Astrocyte (in vitro differentiated cells and primary cell): ENCODE results near the gene MARVELD3. TPM values are rescaled to one million over a fixed set of nuclear protein-coding genes. Genes with fewer than 3 reads are reported as not detected.

Experiments used
- DNase-seq: peaks from one replicate; pipeline ENCODE4 v3.0.0-alpha.2; 2010; ENCODE audit warnings: low read depth
- FAIRE-seq: peaks from 2 replicates; lab custom pipeline; 2011; peaks lifted over from hg19 to GRCh38; lab: Jason Lieb, UNC
- H2AFZ ChIP-seq: 2 replicates; pipeline ENCODE4 v1.6.0; 2012; ENCODE audit warnings: low read depth, low read length, inconsistent platforms
- H3K27ac ChIP-seq: 2 replicates; pipeline ENCODE4 v1.5.1; 2011; ENCODE audit warnings: low read depth, low read length, inconsistent platforms
- H3K27me3 ChIP-seq: 2 replicates; pipeline ENCODE4 v1.6.0; 2011; ENCODE audit warnings: low read length, inconsistent platforms; ENCODE audit not compliant: insufficient read depth
- H3K36me3 ChIP-seq: 2 replicates; pipeline ENCODE4 v1.5.1; 2011; ENCODE audit warnings: low read length, inconsistent platforms; ENCODE audit not compliant: insufficient read depth
- H3K4me1 ChIP-seq: 2 replicates; pipeline ENCODE4 v1.5.1; 2011; ENCODE audit warnings: low read length, inconsistent platforms; ENCODE audit not compliant: insufficient read depth
- H3K4me2 ChIP-seq: 2 replicates; pipeline ENCODE4 v1.6.0; 2012; ENCODE audit warnings: low read length, inconsistent platforms
- H3K4me3 ChIP-seq: 2 replicates; pipeline ENCODE4 v1.5.1; 2011; ENCODE audit warnings: low read depth, mild to moderate bottlenecking, low read length, inconsistent platforms; ENCODE audit not compliant: insufficient read depth
- H3K79me2 ChIP-seq: 2 replicates; pipeline ENCODE4 v1.6.0; 2012; ENCODE audit warnings: mild to moderate bottlenecking, low read length, inconsistent platforms; ENCODE audit not compliant: insufficient read depth
- H3K9ac ChIP-seq: 2 replicates; pipeline ENCODE4 v1.6.0; 2012; ENCODE audit warnings: mild to moderate bottlenecking, low read length, inconsistent platforms
- H3K9me3 ChIP-seq: 2 replicates; pipeline ENCODE4 v1.5.1; 2012; ENCODE audit warnings: low read depth, mild to moderate bottlenecking, low read length, inconsistent platforms; ENCODE audit not compliant: insufficient read depth
- H4K20me1 ChIP-seq: 2 replicates; pipeline ENCODE4 v1.6.0; 2012; ENCODE audit warnings: low read length, inconsistent platforms; ENCODE audit not compliant: insufficient read depth
- H3K27ac Mint-ChIP-seq: one replicate; pipeline ENCODE4 v1.8.0; 2021; ENCODE audit warnings: mild to moderate bottlenecking, mixed read lengths; ENCODE audit not compliant: unreplicated experiment
- H3K27me3 Mint-ChIP-seq: one replicate; pipeline ENCODE4 v1.8.0; 2021; ENCODE audit warnings: low read depth, mixed read lengths; ENCODE audit not compliant: unreplicated experiment
- H3K36me3 Mint-ChIP-seq: one replicate; pipeline ENCODE4 v1.8.0; 2021; ENCODE audit warnings: low read depth, mixed read lengths; ENCODE audit not compliant: unreplicated experiment
- H3K4me1 Mint-ChIP-seq: one replicate; pipeline ENCODE4 v1.8.0; 2021; ENCODE audit warnings: low read depth, mixed read lengths; ENCODE audit not compliant: unreplicated experiment
- H3K4me3 Mint-ChIP-seq: one replicate; pipeline ENCODE4 v1.8.0; 2021; ENCODE audit warnings: mild to moderate bottlenecking, moderate library complexity, mixed read lengths; ENCODE audit not compliant: unreplicated experiment
- H3K9me3 Mint-ChIP-seq: one replicate; pipeline ENCODE4 v1.8.0; 2021; ENCODE audit warnings: mild to moderate bottlenecking, mixed read lengths; ENCODE audit not compliant: unreplicated experiment
- CTCF ChIP-seq: IDR thresholded peaks from 2 replicates; pipeline ENCODE4 v1.5.1; 2011; ENCODE audit warnings: low read depth, mild to moderate bottlenecking, inconsistent platforms, low read length, moderate library complexity; ENCODE audit not compliant: insufficient read depth
- EZH2 ChIP-seq: IDR thresholded peaks from 2 replicates; pipeline ENCODE4 v1.6.1; 2012; ENCODE audit warnings: mild to moderate bottlenecking, low read length, inconsistent platforms; ENCODE audit not compliant: insufficient read depth
- total RNA-seq: library from RNA; stranded (reverse); gene quantifications from 2 replicates; pipeline ENCODE4 v1.2.1, GENCODE V29; 2021

Gene MARVELD3
- total RNA-seq, 1 donor from 2014 or later, result 1.4 TPM

GRCh38 chr16:71649704-71650103 is 23.7 kb downstream of the MARVELD3 start:
- FAIRE-seq (no peak), DNase-seq (no peak)
- Histone ChIP-seq H3K36me3 (peaks cover 15% of the 10 kb centered on the region), H3K27ac (no peak overlapping the region), H2AFZ (no peak overlapping the region), H4K20me1 (peaks cover 6% of the 10 kb centered on the region), H3K4me2 (no peak overlapping the region), H3K9me3 (no peaks in the 10 kb centered on the region), H3K9ac (no peak overlapping the region), H3K4me3 (no peak overlapping the region), H3K27me3 (no peaks in the 10 kb centered on the region), H3K79me2 (no peaks in the 10 kb centered on the region), H3K4me1 (no peaks in the 10 kb centered on the region)
- Mint-ChIP-seq H3K9me3 (no peaks in the 10 kb centered on the region), H3K4me1 (no peaks in the 10 kb centered on the region), H3K27me3 (no peaks in the 10 kb centered on the region), H3K27ac (no peak overlapping the region), H3K4me3 (no peak overlapping the region), H3K36me3 (peaks cover 16% of the 10 kb centered on the region)
- TF ChIP-seq CTCF (no peak), EZH2 (no peak)

GRCh38 chr16:71658771-71659170 is 32.8 kb downstream of the MARVELD3 start:
- H3K4me1 Mint-ChIP-seq, result no peaks in the 10 kb centered on the region
- no peaks in the 10 kb centered on the region for H3K4me1 ChIP-seq
- DNase-seq (no peak), FAIRE-seq (no peak)
- no peak for TF ChIP-seq EZH2
- TF ChIP-seq CTCF, result no peak
- H3K27ac Mint-ChIP-seq, result no peak overlapping the region
- no peaks in the 10 kb centered on the region for H3K79me2 ChIP-seq
- H3K4me3 ChIP-seq, result no peak overlapping the region
- no peaks in the 10 kb centered on the region for H4K20me1 ChIP-seq
- H3K9ac ChIP-seq, result no peak overlapping the region
- H2AFZ ChIP-seq, result no peak overlapping the region
- no peak overlapping the region for H3K4me3 Mint-ChIP-seq
- H3K36me3 ChIP-seq, result peaks cover 27% of the 10 kb centered on the region
- no peaks in the 10 kb centered on the region for H3K9me3 ChIP-seq
- no peaks in the 10 kb centered on the region for H3K9me3 Mint-ChIP-seq
- no peak overlapping the region for H3K27ac ChIP-seq
- no peaks in the 10 kb centered on the region for H3K27me3 Mint-ChIP-seq
- no peak overlapping the region for H3K4me2 ChIP-seq
- H3K27me3 ChIP-seq, result no peaks in the 10 kb centered on the region
- H3K36me3 Mint-ChIP-seq, result peaks cover 13% of the 10 kb centered on the region

DNA sequence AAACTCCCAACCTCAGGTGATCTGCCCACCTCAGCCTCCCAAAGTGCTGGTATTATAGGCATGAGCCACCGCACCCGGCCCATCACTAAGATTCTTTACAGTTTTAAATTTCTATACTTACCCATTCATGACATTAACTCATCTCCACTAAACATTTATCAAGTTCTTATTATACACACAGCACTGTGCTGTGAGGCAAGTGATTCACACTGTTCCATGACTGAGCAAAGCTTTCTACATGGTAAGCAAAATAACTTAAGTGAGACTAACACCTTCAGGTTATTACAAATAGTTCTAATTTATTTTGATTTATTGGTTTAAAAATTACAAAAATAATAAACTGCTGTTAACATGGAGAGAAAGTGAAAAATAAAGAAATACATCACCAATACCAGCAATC is 33.5 kb downstream of the MARVELD3 start:
- no peak overlapping the region for H3K4me2 ChIP-seq
- H2AFZ ChIP-seq, result no peak overlapping the region
- no peaks in the 10 kb centered on the region for H3K9me3 ChIP-seq
- Mint-ChIP-seq H3K27me3 (no peaks in the 10 kb centered on the region), H3K4me3 (no peak overlapping the region), H3K4me1 (no peaks in the 10 kb centered on the region), H3K27ac (no peak overlapping the region), H3K36me3 (peaks cover 10% of the 10 kb centered on the region), H3K9me3 (no peaks in the 10 kb centered on the region)
- H3K36me3 ChIP-seq, result peaks cover 29% of the 10 kb centered on the region
- no peaks in the 10 kb centered on the region for H3K27me3 ChIP-seq
- no peak for TF ChIP-seq EZH2
- TF ChIP-seq CTCF, result no peak
- FAIRE-seq (no peak), DNase-seq (no peak)
- no peak overlapping the region for H3K9ac ChIP-seq
- H3K4me3 ChIP-seq, result no peak overlapping the region
- H3K79me2 ChIP-seq, result no peaks in the 10 kb centered on the region
- no peak overlapping the region for H3K27ac ChIP-seq
- H4K20me1 ChIP-seq, result no peaks in the 10 kb centered on the region
- no peaks in the 10 kb centered on the region for H3K4me1 ChIP-seq
